Measurements from ENCODE around the gene YPEL2.

YPEL2 gene

GRCh38 chr17:59292174-59292523 is 39.3 kb upstream of the YPEL2 start:
- H3K36me3 ChIP-seq (ENCODE audit: control insufficient read depth, insufficient read depth, low read length): no peaks in the 10 kb centered on the region
- no peak for DNase-seq (ENCODE audit: extremely low read depth, insufficient read length)
- no peak for TF ChIP-seq CTCF (IDR thresholded peaks at IDR 0.05; ENCODE audit: insufficient read depth, low read length, poor library complexity, severe bottlenecking)
- H3K27me3 ChIP-seq (replicated peaks; ENCODE audit: control insufficient read depth, insufficient read depth, low read length): no peaks in the 10 kb centered on the region
- no peak overlapping the region for H3K4me3 ChIP-seq (replicated peaks; ENCODE audit: low read depth, low read length)

DNA sequence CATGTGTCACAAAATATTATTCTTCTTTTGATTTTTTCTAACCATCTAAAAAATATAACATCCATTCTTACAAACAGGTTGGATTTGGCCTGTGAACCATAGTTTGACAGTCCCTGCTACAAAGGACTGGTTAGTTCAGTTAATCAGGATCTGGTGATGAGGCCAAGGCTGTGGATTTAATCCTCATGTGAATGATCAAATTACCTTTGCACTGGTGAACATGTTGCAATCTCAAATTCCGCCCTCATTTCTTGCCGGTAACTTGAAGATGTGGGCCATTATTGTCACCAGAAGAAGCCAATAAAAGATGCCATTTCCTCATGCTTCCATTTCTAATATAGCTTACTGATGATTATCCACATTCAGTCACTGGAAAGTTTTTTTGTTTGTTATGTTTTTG is 35.3 kb upstream of the YPEL2 start:
- no peaks in the 10 kb centered on the region for H3K36me3 ChIP-seq (ENCODE audit: control insufficient read depth, insufficient read depth, low read length)
- no peak for TF ChIP-seq CTCF (IDR thresholded peaks at IDR 0.05; ENCODE audit: insufficient read depth, low read length, poor library complexity, severe bottlenecking)
- no peaks in the 10 kb centered on the region for H3K27me3 ChIP-seq (replicated peaks; ENCODE audit: control insufficient read depth, insufficient read depth, low read length)
- H3K4me3 ChIP-seq (replicated peaks; ENCODE audit: low read depth, low read length): no peak overlapping the region
- no peak for DNase-seq (ENCODE audit: extremely low read depth, insufficient read length)

DNA sequence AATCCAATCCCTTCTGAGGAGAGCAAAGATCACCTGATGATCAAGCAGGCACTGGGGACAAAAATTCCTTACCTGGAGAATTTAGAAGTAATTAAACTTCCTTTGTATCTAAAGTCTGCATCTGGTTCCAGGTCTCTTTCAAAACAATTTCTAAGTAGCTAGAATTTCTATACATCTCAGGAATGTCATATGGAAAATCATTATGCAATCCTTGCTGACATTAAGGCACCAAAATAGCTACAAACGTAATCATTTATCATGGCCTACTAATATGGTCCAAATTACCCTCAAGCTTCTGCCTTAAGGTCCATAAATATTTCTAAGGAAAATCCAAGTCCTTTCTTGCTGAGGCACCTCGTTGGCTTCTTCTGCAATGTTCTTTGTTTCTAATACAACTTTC is 32.9 kb upstream of the YPEL2 start:
- TF ChIP-seq CTCF (IDR thresholded peaks at IDR 0.05; ENCODE audit: insufficient read depth, low read length, poor library complexity, severe bottlenecking): no peak
- no peaks in the 10 kb centered on the region for H3K27me3 ChIP-seq (replicated peaks; ENCODE audit: control insufficient read depth, insufficient read depth, low read length)

DNA sequence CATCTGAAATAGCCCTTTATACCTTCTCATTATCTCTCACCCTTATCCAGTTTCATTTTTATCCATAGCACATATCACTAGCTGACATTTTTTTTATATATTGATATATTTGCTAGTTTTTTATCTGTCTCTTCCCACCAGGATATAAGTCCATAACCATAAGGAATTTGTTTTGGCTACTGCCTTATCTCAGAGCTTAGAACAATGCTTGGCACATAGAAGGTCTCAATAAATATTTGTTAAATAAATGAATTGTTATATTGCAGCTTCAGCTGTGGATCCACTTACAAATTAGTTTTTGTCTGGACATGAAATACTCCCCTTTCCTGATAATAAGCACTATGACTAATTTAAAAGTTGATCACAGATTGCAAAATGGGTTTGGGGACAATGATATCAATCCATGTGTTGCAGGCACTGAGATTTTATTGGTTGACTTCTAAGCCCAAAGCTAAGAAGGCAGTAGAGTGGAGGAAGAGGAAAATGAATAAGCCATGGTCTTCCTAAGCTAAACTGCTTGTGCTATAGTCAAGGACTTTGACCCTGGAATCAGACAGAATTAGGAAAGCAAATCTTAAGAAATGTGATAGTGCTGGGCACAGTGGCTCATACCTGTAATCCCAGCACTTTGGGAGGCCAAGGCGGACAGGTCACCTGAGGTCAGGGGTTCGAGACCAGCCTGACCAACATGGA is 31.9 kb upstream of the YPEL2 start:
- no peak for DNase-seq (ENCODE audit: extremely low read depth, insufficient read length)
- Histone ChIP-seq H3K36me3 (ENCODE audit: control insufficient read depth, insufficient read depth, low read length) (no peaks in the 10 kb centered on the region), H3K27me3 (replicated peaks; ENCODE audit: control insufficient read depth, insufficient read depth, low read length) (no peaks in the 10 kb centered on the region), H3K4me3 (replicated peaks; ENCODE audit: low read depth, low read length) (no peak overlapping the region)
- no peak for TF ChIP-seq CTCF (IDR thresholded peaks at IDR 0.05; ENCODE audit: insufficient read depth, low read length, poor library complexity, severe bottlenecking)

More for the DNA sequence above, 32.9 kb upstream of the YPEL2 start:
- H3K36me3 ChIP-seq (ENCODE audit: control insufficient read depth, insufficient read depth, low read length): no peaks in the 10 kb centered on the region
- no peak overlapping the region for H3K4me3 ChIP-seq (replicated peaks; ENCODE audit: low read depth, low read length)
- no peak for DNase-seq (ENCODE audit: extremely low read depth, insufficient read length)

DNA sequence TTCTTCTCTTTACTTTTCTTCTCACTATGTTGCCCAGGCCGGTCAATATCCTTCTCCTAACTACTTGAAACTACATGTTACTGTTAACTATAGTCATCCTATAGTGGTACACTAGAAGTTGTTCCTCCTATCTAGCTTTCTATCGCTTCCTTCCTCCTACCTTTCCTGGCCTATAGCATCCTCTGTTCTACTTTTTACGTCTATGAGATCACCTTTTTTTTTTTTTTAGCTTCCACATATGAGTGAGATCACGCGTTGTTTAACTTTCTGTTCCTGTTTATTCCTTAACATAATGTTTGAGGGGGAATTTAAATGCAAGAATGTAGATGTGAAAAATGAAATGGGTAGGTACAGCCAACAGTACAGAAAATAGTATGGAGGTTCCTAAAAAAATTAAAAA is 30.5 kb upstream of the YPEL2 start:
- H3K36me3 ChIP-seq (ENCODE audit: control insufficient read depth, insufficient read depth, low read length): no peaks in the 10 kb centered on the region
- no peak overlapping the region for H3K4me3 ChIP-seq (replicated peaks; ENCODE audit: low read depth, low read length)
- DNase-seq (ENCODE audit: extremely low read depth, insufficient read length): no peak
- H3K27me3 ChIP-seq (replicated peaks; ENCODE audit: control insufficient read depth, insufficient read depth, low read length): no peaks in the 10 kb centered on the region
- no peak for TF ChIP-seq CTCF (IDR thresholded peaks at IDR 0.05; ENCODE audit: insufficient read depth, low read length, poor library complexity, severe bottlenecking)

GRCh38 chr17:59304811-59305210 is 26.6 kb upstream of the YPEL2 start:
- no peak overlapping the region for H3K4me3 ChIP-seq (replicated peaks; ENCODE audit: low read depth, low read length)

More at GRCh38 chr17:59304811-59305210, 26.6 kb upstream of the YPEL2 start:
- Histone ChIP-seq H3K36me3 (ENCODE audit: control insufficient read depth, insufficient read depth, low read length) (no peaks in the 10 kb centered on the region), H3K27me3 (replicated peaks; ENCODE audit: control insufficient read depth, insufficient read depth, low read length) (no peaks in the 10 kb centered on the region)
- DNase-seq (ENCODE audit: extremely low read depth, insufficient read length): no peak
- TF ChIP-seq CTCF (IDR thresholded peaks at IDR 0.05; ENCODE audit: insufficient read depth, low read length, poor library complexity, severe bottlenecking): no peak
